Activated naive CD4-positive, alpha-beta T cell treated with anti-CD3 and anti-CD28 coated beads for 36 hours (primary cell): ENCODE measurements around the gene PEAK1. TPM values are rescaled to one million over a fixed set of nuclear protein-coding genes. Genes with fewer than 3 reads are reported as not detected.

Experiments
- CTCF ChIA-PET: fragments of 350-600 bp; sonication (Branson Sonifier 250); formaldehyde crosslinking; loops from one replicate; lab custom pipeline; 2021; ENCODE audit warnings: antibody characterized with exemption; lab: Charles Lee
- DNase-seq: peaks from one replicate; pipeline ENCODE4 v3.0.0-alpha.2; 2020
- H3K27ac Mint-ChIP-seq: one replicate; pipeline ENCODE4 v1.8.0; 2021; ENCODE audit warnings: mild to moderate bottlenecking, mixed read lengths
- H3K27me3 Mint-ChIP-seq: one replicate; pipeline ENCODE4 v1.8.0; 2021; ENCODE audit warnings: low read depth, mixed read lengths
- H3K36me3 Mint-ChIP-seq: one replicate; pipeline ENCODE4 v1.8.0; 2021; ENCODE audit warnings: low read depth, mixed read lengths
- H3K4me1 Mint-ChIP-seq: one replicate; pipeline ENCODE4 v1.8.0; 2021; ENCODE audit warnings: low read depth, mixed read lengths
- H3K4me3 Mint-ChIP-seq: one replicate; pipeline ENCODE4 v1.8.0; 2021; ENCODE audit warnings: mild to moderate bottlenecking, moderate library complexity, mixed read lengths
- H3K9me3 Mint-ChIP-seq: one replicate; pipeline ENCODE4 v1.8.0; 2021; ENCODE audit warnings: mixed read lengths
- intact Hi-C: fragments of 100-400 bp; cut with micrococcal nuclease; formaldehyde crosslinking; loops from one replicate; pipeline ENCODE4 v1.15.1; 2023
- total RNA-seq, 2 experiments: library from RNA; stranded (reverse); gene quantifications; one replicate each; pipeline ENCODE4 v1.2.3, GENCODE V29; 2021

PEAK1 gene
- total RNA-seq, 2 experiments from 2014 or later, result 26.6 to 28.0 TPM

- Mint-ChIP-seq H3K27me3 (no peaks in the 10 kb centered on the region), H3K4me1 (peaks cover 16% of the 10 kb centered on the region), H3K9me3 (no peaks in the 10 kb centered on the region), H3K36me3 (no peaks in the 10 kb centered on the region), H3K4me3 (no peak overlapping the region), H3K27ac (no peak overlapping the region)
- CTCF ChIA-PET, result interaction anchor here (0.7 kb wide), 1 partner anchor 414 kb away, joined by 3 read pairs; no protein-coding TSS in a partner anchor
- intact Hi-C loops, result no loop called here
- DNase-seq, result no peak
Measured at GRCh38 chr15:77373441-77373840, 46.5 kb downstream of the PEAK1 start.

- DNase-seq, result no peak
- H3K4me1 Mint-ChIP-seq, result peaks cover 16% of the 10 kb centered on the region
- no peaks in the 10 kb centered on the region for H3K9me3 Mint-ChIP-seq
- no peak overlapping the region for H3K27ac Mint-ChIP-seq
- H3K4me3 Mint-ChIP-seq, result no peak overlapping the region
- H3K27me3 Mint-ChIP-seq, result no peaks in the 10 kb centered on the region
- intact Hi-C loops, result no loop called here
- CTCF ChIA-PET, result no interaction called here
- no peaks in the 10 kb centered on the region for H3K36me3 Mint-ChIP-seq
Measured at GRCh38 chr15:77371850-77372563, 47.9 kb downstream of the PEAK1 start.

GRCh38 chr15:77370580-77370979 lies 49.3 kb downstream of the PEAK1 start:
- no peaks in the 10 kb centered on the region for H3K27me3 Mint-ChIP-seq
- no peaks in the 10 kb centered on the region for H3K36me3 Mint-ChIP-seq
- H3K9me3 Mint-ChIP-seq, result no peaks in the 10 kb centered on the region
- DNase-seq, result no peak
- intact Hi-C loops, result no loop called here
- peaks cover 13% of the 10 kb centered on the region for H3K4me1 Mint-ChIP-seq
- no peak overlapping the region for H3K4me3 Mint-ChIP-seq
- no peak overlapping the region for H3K27ac Mint-ChIP-seq
- CTCF ChIA-PET, result no interaction called here

- Mint-ChIP-seq H3K4me3 (no peak overlapping the region), H3K9me3 (no peaks in the 10 kb centered on the region), H3K27me3 (no peaks in the 10 kb centered on the region), H3K36me3 (no peaks in the 10 kb centered on the region), H3K27ac (no peak overlapping the region), H3K4me1 (peaks cover 13% of the 10 kb centered on the region)
- DNase-seq, result no peak
- CTCF ChIA-PET, result no interaction called here
- intact Hi-C loops, result no loop called here
Measured at GRCh38 chr15:77369168-77369567, 50.7 kb downstream of the PEAK1 start.

GRCh38 chr15:77367631-77368030 lies 52.3 kb downstream of the PEAK1 start:
- Mint-ChIP-seq H3K4me3 (no peak overlapping the region), H3K27me3 (no peaks in the 10 kb centered on the region), H3K27ac (no peak overlapping the region), H3K4me1 (peaks cover 13% of the 10 kb centered on the region), H3K9me3 (no peaks in the 10 kb centered on the region), H3K36me3 (peaks cover 5% of the 10 kb centered on the region)
- intact Hi-C loops, result no loop called here
- DNase-seq, result no peak
- CTCF ChIA-PET, result no interaction called here

- intact Hi-C loops, result no loop called here
Measured at GRCh38 chr15:77361456-77361855, 58.4 kb downstream of the PEAK1 start.

GRCh38 chr15:77358545-77359240 lies 61.2 kb downstream of the PEAK1 start:
- peaks cover 4% of the 10 kb centered on the region for H3K36me3 Mint-ChIP-seq
- H3K27me3 Mint-ChIP-seq, result no peaks in the 10 kb centered on the region
- H3K4me1 Mint-ChIP-seq, result no peaks in the 10 kb centered on the region
- no peaks in the 10 kb centered on the region for H3K9me3 Mint-ChIP-seq
- no peak for DNase-seq
- H3K4me3 Mint-ChIP-seq, result no peak overlapping the region
- H3K27ac Mint-ChIP-seq, result no peak overlapping the region
- intact Hi-C loops, result no loop called here
- CTCF ChIA-PET, result no interaction called here

More at GRCh38 chr15:77361456-77361855, 58.4 kb downstream of the PEAK1 start:
- Mint-ChIP-seq H3K36me3 (peaks cover 7% of the 10 kb centered on the region), H3K4me1 (no peaks in the 10 kb centered on the region), H3K4me3 (no peak overlapping the region), H3K27ac (no peak overlapping the region), H3K9me3 (no peaks in the 10 kb centered on the region), H3K27me3 (no peaks in the 10 kb centered on the region)
- CTCF ChIA-PET, result no interaction called here
- DNase-seq, result no peak

GRCh38 chr15:77356305-77356704 lies 63.6 kb downstream of the PEAK1 start:
- intact Hi-C loops, result no loop called here
- no peak overlapping the region for H3K4me3 Mint-ChIP-seq
- no peaks in the 10 kb centered on the region for H3K4me1 Mint-ChIP-seq
- peaks cover 2% of the 10 kb centered on the region for H3K36me3 Mint-ChIP-seq
- CTCF ChIA-PET, result no interaction called here
- no peak overlapping the region for H3K27ac Mint-ChIP-seq
- no peaks in the 10 kb centered on the region for H3K9me3 Mint-ChIP-seq
- no peaks in the 10 kb centered on the region for H3K27me3 Mint-ChIP-seq
- no peak for DNase-seq

GRCh38 chr15:77355321-77355720 lies 64.6 kb downstream of the PEAK1 start:
- Mint-ChIP-seq H3K27ac (no peak overlapping the region), H3K27me3 (no peaks in the 10 kb centered on the region), H3K4me3 (no peak overlapping the region), H3K4me1 (no peaks in the 10 kb centered on the region), H3K36me3 (peaks cover 2% of the 10 kb centered on the region), H3K9me3 (no peaks in the 10 kb centered on the region)
- intact Hi-C loops, result no loop called here
- CTCF ChIA-PET, result no interaction called here
- DNase-seq, result no peak

GRCh38 chr15:77354063-77354462 lies 65.8 kb downstream of the PEAK1 start:
- Mint-ChIP-seq H3K27me3 (no peaks in the 10 kb centered on the region), H3K4me3 (no peak overlapping the region), H3K4me1 (no peaks in the 10 kb centered on the region), H3K36me3 (peaks cover 2% of the 10 kb centered on the region), H3K9me3 (no peaks in the 10 kb centered on the region), H3K27ac (no peak overlapping the region)
- CTCF ChIA-PET, result no interaction called here
- intact Hi-C loops, result no loop called here
- no peak for DNase-seq

GRCh38 chr15:77352887-77353286 lies 67.0 kb downstream of the PEAK1 start:
- intact Hi-C loops, result no loop called here
- Mint-ChIP-seq H3K27ac (no peak overlapping the region), H3K4me1 (peaks cover under 1% of the 10 kb centered on the region), H3K27me3 (no peaks in the 10 kb centered on the region), H3K36me3 (peaks cover 2% of the 10 kb centered on the region), H3K4me3 (no peak overlapping the region), H3K9me3 (no peaks in the 10 kb centered on the region)
- CTCF ChIA-PET, result no interaction called here
- no peak for DNase-seq

- H3K27ac Mint-ChIP-seq, result no peak overlapping the region
- CTCF ChIA-PET, result no interaction called here
- no peak overlapping the region for H3K4me3 Mint-ChIP-seq
- H3K9me3 Mint-ChIP-seq, result no peaks in the 10 kb centered on the region
- peaks cover 2% of the 10 kb centered on the region for H3K4me1 Mint-ChIP-seq
- no peak for DNase-seq
- H3K27me3 Mint-ChIP-seq, result no peaks in the 10 kb centered on the region
- intact Hi-C loops, result no loop called here
- H3K36me3 Mint-ChIP-seq, result peaks cover 3% of the 10 kb centered on the region
Measured at GRCh38 chr15:77350792-77351191, 69.1 kb downstream of the PEAK1 start.

- intact Hi-C loops, result no loop called here
- H3K9me3 Mint-ChIP-seq, result no peaks in the 10 kb centered on the region
- no peak overlapping the region for H3K27ac Mint-ChIP-seq
- DNase-seq, result no peak
- H3K4me1 Mint-ChIP-seq, result peaks cover 2% of the 10 kb centered on the region
- CTCF ChIA-PET, result no interaction called here
- no peak overlapping the region for H3K4me3 Mint-ChIP-seq
- H3K27me3 Mint-ChIP-seq, result no peaks in the 10 kb centered on the region
- H3K36me3 Mint-ChIP-seq, result peaks cover 3% of the 10 kb centered on the region
Measured at GRCh38 chr15:77349666-77350065, 70.2 kb downstream of the PEAK1 start.
